Measurements from ENCODE around the gene OR1E2. TPM values are rescaled to one million over a fixed set of nuclear protein-coding genes. Genes with fewer than 3 reads are reported as not detected.
A peak's percentile ranks its signal among the peaks of the same experiment; 100 is the strongest.
"Not testable (repeated sequence)": the region's sequence is repeated elsewhere in the genome, so short reads cannot be mapped to it uniquely, and the experiment has no call there.

The OR1E2 gene, protein sequence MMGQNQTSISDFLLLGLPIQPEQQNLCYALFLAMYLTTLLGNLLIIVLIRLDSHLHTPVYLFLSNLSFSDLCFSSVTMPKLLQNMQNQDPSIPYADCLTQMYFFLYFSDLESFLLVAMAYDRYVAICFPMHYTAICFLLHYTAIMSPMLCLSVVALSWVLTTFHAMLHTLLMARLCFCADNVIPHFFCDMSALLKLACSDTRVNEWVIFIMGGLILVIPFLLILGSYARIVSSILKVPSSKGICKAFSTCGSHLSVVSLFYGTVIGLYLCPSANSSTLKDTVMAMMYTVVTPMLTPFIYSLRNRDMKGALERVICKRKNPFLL
- total RNA-seq: not detected

DNA sequence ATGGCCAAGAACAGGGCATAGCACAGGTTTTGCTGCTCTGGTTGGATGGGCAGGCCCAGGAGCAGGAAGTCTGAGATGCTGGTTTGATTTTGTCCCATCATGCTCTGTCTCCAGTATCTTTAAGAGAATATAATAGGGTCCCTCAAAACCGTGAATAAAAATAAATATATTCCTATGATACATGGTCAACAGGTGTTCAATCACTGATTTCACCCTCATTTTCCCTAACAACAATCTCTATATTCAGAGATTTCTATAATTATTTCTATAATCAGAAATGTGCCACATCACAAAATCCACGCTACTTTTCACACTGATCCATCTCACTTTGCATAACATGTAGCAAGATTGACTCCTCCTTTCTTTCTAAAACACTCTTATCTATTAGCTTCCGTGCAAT, at the start of gene OR1E2:
Gene OR1E2 (minus strand): TSS at position 101 of the 400 bp plus-strand sequence. CDS start 0 bp downstream, at position 101.
- peaks cover 15% of the 10 kb centered on the region for H3K27me3 Mint-ChIP-seq (ENCODE audit: low read depth)

DNA sequence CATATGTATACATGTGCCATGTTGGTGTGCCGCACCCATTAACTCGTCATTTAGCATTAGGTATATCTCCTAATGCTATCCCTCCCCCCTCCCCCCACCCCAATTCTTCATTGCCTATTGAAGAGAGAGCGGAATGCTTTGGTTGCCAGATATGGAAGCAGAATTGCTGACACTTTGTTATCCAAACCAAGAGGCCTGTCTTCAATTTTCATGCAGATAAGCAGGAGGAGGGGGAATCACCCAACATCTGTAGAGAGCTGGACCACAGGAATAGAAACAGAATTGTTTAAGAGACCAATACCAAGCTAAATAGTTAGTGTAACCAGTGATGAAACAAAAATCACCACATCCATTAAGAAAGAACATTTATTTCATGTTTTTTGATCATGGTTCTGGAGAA, 49.2 kb upstream of the OR1E2 start:
- H3K4me3 Mint-ChIP-seq: no peak overlapping the region

More for the DNA sequence above, at the start of gene OR1E2:
- ATAC-seq (no peak), DNase-seq (no peak)
- Mint-ChIP-seq H3K9me3 (peaks cover 3% of the 10 kb centered on the region), H3K36me3 (ENCODE audit: insufficient read depth) (no peaks in the 10 kb centered on the region), H3K4me1 (ENCODE audit: low read depth) (no peaks in the 10 kb centered on the region), H3K4me3 (no peak within 1 kb of the TSS)

DNA sequence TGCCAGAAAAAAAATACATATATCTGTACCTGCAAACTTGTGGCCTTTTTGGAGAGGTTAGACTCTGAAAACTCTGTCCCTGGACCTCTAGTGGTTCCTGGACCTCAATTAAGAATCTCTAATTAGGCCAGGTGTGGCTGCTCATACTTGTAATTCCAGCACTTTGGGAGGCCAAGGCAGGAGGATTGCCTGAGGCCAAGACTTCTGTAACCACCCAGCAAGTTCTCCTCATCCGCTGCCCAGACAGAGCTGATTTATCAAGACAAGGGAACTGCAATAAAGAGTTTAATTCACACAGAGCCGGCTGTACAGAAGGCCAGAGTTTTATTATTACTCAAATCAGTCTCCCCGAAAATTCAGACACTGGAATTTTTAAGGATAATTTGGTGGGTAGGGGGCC, 46.3 kb upstream of the OR1E2 start:
- H3K9me3 Mint-ChIP-seq: no peaks in the 10 kb centered on the region
- H3K4me3 Mint-ChIP-seq: no peak overlapping the region
- H3K27me3 Mint-ChIP-seq (ENCODE audit: low read depth): peaks cover 19% of the 10 kb centered on the region
- peaks cover 2% of the 10 kb centered on the region for H3K4me1 Mint-ChIP-seq (ENCODE audit: low read depth)
- no peaks in the 10 kb centered on the region for H3K36me3 Mint-ChIP-seq (ENCODE audit: insufficient read depth)
- ATAC-seq (no peak), DNase-seq (no peak)

More for the DNA sequence above, 49.2 kb upstream of the OR1E2 start:
- Mint-ChIP-seq H3K9me3 (no peaks in the 10 kb centered on the region), H3K27me3 (ENCODE audit: low read depth) (peaks cover 37% of the 10 kb centered on the region), H3K4me1 (ENCODE audit: low read depth) (no peaks in the 10 kb centered on the region), H3K36me3 (ENCODE audit: insufficient read depth) (no peaks in the 10 kb centered on the region)
- DNase-seq: no peak
- ATAC-seq: no peak

DNA sequence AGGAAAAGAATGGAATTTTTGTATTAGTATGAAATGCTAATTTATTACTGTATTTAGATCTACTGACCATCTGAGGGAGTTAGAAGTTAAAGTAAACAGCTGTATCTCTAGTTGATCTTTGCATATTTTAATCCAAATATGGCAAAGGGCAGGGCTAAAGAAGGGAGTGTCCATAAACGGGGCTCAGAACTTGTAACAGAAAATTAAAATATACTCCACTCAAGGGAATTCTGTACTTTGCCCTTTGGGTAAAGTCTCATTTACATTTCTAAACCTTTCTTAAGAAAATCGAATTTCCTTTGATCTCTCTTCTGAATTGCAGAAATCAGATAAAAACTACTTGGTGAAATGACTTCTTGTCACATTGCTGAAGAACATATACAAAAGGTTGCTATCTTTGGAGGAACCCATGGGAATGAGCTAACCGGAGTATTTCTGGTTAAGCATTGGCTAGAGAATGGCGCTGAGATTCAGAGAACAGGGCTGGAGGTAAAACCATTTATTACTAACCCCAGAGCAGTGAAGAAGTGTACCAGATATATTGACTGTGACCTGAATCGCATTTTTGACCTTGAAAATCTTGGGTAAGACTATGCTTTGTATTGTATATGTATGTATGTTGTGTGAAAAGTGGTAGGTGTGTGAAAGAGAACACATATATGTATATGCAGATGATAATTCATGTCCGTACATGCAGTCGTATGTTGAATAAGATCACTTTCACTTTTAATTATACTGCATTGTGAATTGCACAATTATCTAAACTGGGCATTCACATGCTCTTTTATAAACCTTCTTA, 42.4 kb upstream of the OR1E2 start, which contains the start of gene ASPA:
Gene ASPA (plus strand): TSS at position 186 of the 799 bp plus-strand sequence. CDS start 163 bp downstream, at position 349.
- peaks cover 2% of the 10 kb centered on the region for H3K4me1 Mint-ChIP-seq (ENCODE audit: low read depth)
- no peaks in the 10 kb centered on the region for H3K36me3 Mint-ChIP-seq (ENCODE audit: insufficient read depth)
- no peak for ATAC-seq
- H3K4me3 Mint-ChIP-seq: peak within 1 kb of the TSS; percentile 54
- no peak for DNase-seq
- no peaks in the 10 kb centered on the region for H3K9me3 Mint-ChIP-seq
- H3K27me3 Mint-ChIP-seq (ENCODE audit: low read depth): peaks cover 9% of the 10 kb centered on the region

DNA sequence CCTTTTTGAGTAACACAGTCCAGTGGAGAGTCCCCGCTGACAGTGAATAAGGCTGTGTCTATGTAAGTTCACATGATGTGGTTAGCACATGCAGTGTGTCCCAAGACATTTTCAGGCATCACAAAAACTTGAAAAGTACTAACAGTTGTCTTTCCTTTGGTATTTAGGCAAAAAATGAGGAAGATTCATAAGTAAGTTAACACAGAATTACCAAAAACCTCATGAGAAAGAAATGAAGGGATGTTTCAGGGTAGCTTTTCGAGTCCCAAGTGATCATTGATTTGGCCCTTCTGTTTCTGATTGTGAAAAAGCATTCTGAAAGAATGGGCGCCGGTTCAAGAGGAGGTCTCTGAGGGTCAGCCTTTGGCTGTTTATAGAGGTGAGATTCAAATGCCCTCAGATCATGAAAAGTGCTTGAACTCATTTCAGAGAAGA, 41.6 kb upstream of the OR1E2 start:
- Mint-ChIP-seq H3K27me3 (ENCODE audit: low read depth) (peaks cover 10% of the 10 kb centered on the region), H3K36me3 (ENCODE audit: insufficient read depth) (no peaks in the 10 kb centered on the region), H3K9me3 (no peaks in the 10 kb centered on the region), H3K4me3 (no peak overlapping the region), H3K4me1 (ENCODE audit: low read depth) (peaks cover 2% of the 10 kb centered on the region)
- ATAC-seq (no peak), DNase-seq (no peak)

DNA sequence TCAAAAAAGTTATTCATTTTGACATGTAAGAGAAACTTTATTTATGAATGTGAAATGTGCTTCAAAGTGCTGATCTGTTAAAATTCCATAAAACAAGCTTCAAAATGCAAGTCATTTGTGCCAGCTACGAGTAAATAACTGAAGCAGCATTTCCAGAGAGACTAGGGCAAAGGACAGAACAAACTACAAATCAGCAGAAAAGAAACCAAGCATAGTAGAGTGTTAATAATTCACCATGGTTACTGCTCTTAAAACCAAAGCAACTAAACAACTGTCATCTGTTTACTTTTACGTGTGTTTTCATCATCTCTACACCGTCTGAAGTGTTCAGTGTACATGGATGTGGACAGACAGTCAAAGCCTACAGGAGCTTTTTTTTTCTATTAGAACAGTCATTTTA, 40.6 kb upstream of the OR1E2 start:
- DNase-seq (no peak), ATAC-seq (no peak)
- Mint-ChIP-seq H3K4me1 (ENCODE audit: low read depth) (peaks cover 2% of the 10 kb centered on the region), H3K4me3 (no peak overlapping the region), H3K36me3 (ENCODE audit: insufficient read depth) (no peaks in the 10 kb centered on the region), H3K9me3 (no peaks in the 10 kb centered on the region), H3K27me3 (ENCODE audit: low read depth) (peaks cover 10% of the 10 kb centered on the region)

DNA sequence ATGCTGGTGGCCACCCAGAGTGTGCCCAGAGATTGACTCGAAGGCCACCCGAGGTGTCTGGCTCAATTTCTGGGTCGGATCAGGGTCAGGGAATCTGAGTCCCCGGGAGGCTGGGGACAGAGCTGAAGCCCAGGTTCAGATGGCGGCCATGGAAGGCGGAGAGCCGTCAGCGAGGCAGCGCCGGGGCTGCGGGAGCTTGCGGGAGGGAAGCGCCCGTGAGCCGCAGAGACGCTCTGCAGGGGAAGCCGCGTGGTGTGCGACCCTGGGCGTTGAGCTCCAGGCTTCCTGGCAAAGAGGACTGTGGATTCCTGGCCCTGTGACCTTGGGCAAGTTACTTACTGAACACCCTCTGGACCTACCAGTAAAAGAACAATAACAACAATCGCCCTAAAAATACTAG, 38.5 kb upstream of the OR1E2 start:
- ATAC-seq (no peak), DNase-seq (no peak)
- peaks cover 2% of the 10 kb centered on the region for H3K4me1 Mint-ChIP-seq (ENCODE audit: low read depth)
- peaks cover 5% of the 10 kb centered on the region for H3K27me3 Mint-ChIP-seq (ENCODE audit: low read depth)
- H3K4me3 Mint-ChIP-seq: no peak overlapping the region
- no peaks in the 10 kb centered on the region for H3K9me3 Mint-ChIP-seq
- H3K36me3 Mint-ChIP-seq (ENCODE audit: insufficient read depth): no peaks in the 10 kb centered on the region

DNA sequence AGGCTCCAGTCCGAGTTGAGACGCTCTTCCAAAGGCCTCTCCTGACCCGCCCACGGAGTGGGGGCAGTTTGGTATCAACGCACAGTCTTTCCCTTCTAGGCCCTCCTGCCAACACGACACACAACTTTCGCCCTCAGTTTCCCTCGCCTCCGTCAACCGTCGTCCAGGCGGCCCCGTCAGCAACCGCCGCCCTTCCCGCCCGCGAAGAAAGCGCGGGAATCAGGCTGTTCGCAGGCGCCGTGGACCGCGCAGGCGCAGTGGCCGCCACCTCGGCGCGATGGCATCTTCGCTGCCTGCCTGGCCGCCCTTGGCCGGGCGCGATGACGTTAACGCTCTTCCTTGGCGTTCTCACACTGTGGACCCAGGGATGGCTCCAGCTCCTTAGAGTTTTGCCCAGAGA, 38.0 kb upstream of the OR1E2 start, which contains the start of gene SPATA22:
Gene SPATA22 (minus strand): TSS at position 221 of the 400 bp plus-strand sequence. CDS start 2,494 bp downstream, outside the sequence.
- ATAC-seq: no peak
- Mint-ChIP-seq H3K4me3 (no peak within 1 kb of the TSS), H3K4me1 (ENCODE audit: low read depth) (peaks cover 2% of the 10 kb centered on the region), H3K27me3 (ENCODE audit: low read depth) (peaks cover 5% of the 10 kb centered on the region), H3K36me3 (ENCODE audit: insufficient read depth) (no peaks in the 10 kb centered on the region), H3K9me3 (no peaks in the 10 kb centered on the region)
- DNase-seq: no peak

DNA sequence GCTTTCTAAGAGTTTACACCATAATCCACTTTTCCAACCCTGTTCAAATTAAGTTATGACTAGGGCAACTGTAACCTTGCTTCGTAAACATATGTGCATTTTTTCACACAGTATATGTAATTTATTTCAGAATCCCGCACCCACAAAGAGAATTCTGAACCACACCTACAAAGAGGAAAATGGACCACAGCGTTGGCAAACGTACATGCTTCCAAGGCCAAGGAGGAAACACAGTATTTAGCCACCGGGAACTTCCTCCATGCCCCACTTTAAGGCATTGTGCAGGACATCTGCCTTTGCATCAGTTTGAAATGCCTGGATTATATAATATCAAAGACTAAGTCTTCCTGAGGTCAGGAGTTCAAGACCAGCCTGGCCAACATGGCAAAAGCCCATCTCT, 35.9 kb upstream of the OR1E2 start:
- Mint-ChIP-seq H3K9me3 (no peaks in the 10 kb centered on the region), H3K4me3 (no peak overlapping the region), H3K4me1 (ENCODE audit: low read depth) (no peaks in the 10 kb centered on the region), H3K27me3 (ENCODE audit: low read depth) (peaks cover 7% of the 10 kb centered on the region), H3K36me3 (ENCODE audit: insufficient read depth) (no peaks in the 10 kb centered on the region)
- DNase-seq (no peak), ATAC-seq (no peak)

DNA sequence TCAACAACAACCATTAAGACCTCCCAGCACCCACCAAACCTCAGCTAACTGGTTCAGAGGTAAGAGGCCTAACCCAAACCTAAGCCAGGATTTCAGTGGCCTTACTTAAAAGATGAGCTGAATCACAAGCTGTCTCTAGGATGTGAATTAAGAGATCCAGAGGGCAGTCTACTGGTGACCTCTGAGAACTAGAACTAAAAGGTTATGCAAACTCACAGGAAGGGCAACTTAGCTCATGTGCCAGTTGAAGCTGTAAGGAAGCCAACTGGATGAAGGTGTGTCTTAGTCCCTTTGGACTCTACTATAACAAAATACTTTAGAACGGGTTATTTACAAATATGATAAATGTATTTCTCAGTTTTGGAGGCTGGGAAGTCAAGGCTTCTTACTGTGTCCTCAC, 32.7 kb upstream of the OR1E2 start:
- not testable (repeated sequence) for H3K9me3 Mint-ChIP-seq

DNA sequence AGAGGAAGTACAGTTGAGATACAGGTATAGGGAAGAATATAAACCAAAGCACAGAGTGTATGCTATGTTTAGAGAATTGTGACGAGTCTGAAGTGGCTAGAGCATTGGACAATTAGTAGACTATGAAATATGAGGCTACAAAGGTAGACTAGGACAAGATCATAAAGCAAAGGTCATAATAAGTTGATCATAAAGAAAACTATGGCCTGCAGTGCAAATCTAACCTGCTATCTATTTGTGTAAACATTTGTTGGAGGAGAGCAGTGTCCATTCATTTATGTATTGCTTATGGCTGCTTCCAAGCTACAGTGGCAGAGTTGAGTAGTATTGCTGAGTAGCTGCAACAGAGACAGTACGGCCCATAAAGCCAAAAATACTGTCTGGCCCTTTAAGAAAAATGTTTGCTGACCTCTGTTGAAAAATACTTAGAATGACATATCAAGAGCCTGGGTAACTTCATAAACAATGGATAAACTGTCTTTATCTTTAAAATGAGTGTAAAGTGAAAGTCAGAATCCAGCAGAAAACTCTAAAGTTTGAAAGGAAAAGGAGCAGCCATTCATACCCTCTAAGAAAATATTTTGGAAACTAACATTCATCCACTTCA, 14.5 kb upstream of the OR1E2 start:
- Mint-ChIP-seq H3K4me1 (ENCODE audit: low read depth) (no peaks in the 10 kb centered on the region), H3K36me3 (ENCODE audit: insufficient read depth) (no peaks in the 10 kb centered on the region), H3K27me3 (ENCODE audit: low read depth) (peaks cover 25% of the 10 kb centered on the region), H3K9me3 (no peaks in the 10 kb centered on the region), H3K4me3 (no peak overlapping the region)
- ATAC-seq (no peak), DNase-seq (no peak)

More for the DNA sequence above, 32.7 kb upstream of the OR1E2 start:
- H3K4me3 Mint-ChIP-seq; H3K36me3 Mint-ChIP-seq (ENCODE audit: insufficient read depth); ATAC-seq; DNase-seq; H3K27me3 Mint-ChIP-seq (ENCODE audit: low read depth); H3K4me1 Mint-ChIP-seq (ENCODE audit: low read depth): not testable (repeated sequence)

DNA sequence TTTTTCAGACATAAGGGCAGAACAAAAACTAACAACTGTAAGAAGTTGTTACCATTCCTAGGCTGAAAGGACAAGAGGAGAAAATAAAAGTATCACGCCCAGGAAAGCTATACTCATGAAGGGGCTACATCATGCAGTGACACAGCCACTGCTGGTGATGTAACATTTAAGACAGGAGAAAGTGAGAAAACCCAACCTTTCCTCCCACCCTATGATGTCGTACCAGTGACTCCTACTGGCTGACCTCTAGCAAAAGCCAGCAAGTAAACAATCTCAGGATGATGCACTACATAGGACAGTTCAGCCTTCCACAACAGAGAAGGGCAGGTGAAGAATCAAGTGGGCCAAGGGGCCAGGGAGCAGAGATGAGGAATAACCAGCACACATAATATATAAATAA, 14.0 kb upstream of the OR1E2 start:
- ATAC-seq (no peak), DNase-seq (no peak)
- no peaks in the 10 kb centered on the region for H3K9me3 Mint-ChIP-seq
- H3K36me3 Mint-ChIP-seq (ENCODE audit: insufficient read depth): no peaks in the 10 kb centered on the region
- no peaks in the 10 kb centered on the region for H3K4me1 Mint-ChIP-seq (ENCODE audit: low read depth)
- H3K27me3 Mint-ChIP-seq (ENCODE audit: low read depth): peaks cover 23% of the 10 kb centered on the region
- no peak overlapping the region for H3K4me3 Mint-ChIP-seq

DNA sequence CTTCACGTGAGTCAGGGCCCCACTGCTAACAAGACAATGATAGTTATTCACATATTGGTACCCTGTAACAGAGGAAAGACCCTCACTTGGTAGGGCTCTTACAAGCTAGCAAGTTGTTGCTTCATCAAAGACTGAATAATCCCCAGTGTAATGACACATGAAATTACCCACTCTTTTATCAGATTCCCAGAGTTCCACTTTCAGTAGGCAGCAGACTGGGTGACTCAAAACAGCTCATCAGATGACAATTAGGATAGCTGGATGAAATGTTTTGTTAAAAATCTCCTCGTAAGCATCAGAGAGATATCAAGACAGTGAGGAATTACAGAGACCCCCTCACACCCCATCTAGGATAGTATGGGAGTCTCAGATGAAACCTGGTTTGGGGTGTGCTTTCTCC, 6.8 kb upstream of the OR1E2 start:
- ATAC-seq (no peak), DNase-seq (no peak)
- no peaks in the 10 kb centered on the region for H3K9me3 Mint-ChIP-seq
- H3K4me3 Mint-ChIP-seq: no peak overlapping the region
- no peaks in the 10 kb centered on the region for H3K4me1 Mint-ChIP-seq (ENCODE audit: low read depth)
- no peaks in the 10 kb centered on the region for H3K36me3 Mint-ChIP-seq (ENCODE audit: insufficient read depth)
- peaks cover 19% of the 10 kb centered on the region for H3K27me3 Mint-ChIP-seq (ENCODE audit: low read depth)

DNA sequence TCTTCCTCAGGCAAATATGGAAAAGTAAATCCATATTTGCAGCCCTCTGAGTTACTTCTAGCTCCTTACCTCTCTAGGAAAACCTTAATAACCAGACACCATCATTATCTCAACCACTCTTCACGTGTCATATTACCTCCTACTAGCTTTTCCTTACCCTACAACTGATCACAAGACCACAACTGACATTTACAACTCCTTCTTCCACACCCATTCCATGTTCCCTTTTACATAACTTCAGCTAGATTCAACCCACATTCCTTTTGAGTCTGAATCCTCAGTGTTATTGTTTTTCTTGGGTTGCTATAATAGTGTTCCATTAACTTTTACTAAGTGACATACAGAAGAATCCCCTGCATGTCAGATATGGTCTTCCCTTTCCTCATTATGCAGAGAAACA, 4.7 kb upstream of the OR1E2 start:
- Mint-ChIP-seq H3K4me1 (ENCODE audit: low read depth) (no peaks in the 10 kb centered on the region), H3K9me3 (no peaks in the 10 kb centered on the region), H3K36me3 (ENCODE audit: insufficient read depth) (no peaks in the 10 kb centered on the region), H3K4me3 (no peak overlapping the region), H3K27me3 (ENCODE audit: low read depth) (peaks cover 13% of the 10 kb centered on the region)
- no peak for DNase-seq
- ATAC-seq: no peak

Data from activated T-cell treated with anti-CD3 and anti-CD28 coated beads, Interleukin-2, amount 50 U/mL, for 4 hours (primary cell).